HG03025 (cell line): Measurements from ENCODE around the gene DOK3.
"Not testable (repeated sequence)": the region's sequence is repeated elsewhere in the genome, so short reads cannot be mapped to it uniquely, and the experiment has no call there.

Source experiments
- ATAC-seq: cut with Tn5 transposase; IDR thresholded peaks from one replicate; pipeline ENCODE4 v1.9.1; 2021; ENCODE audit warnings: mild to moderate bottlenecking, moderate library complexity; ENCODE audit not compliant: unreplicated experiment, low FRiP score

Gene DOK3

DNA sequence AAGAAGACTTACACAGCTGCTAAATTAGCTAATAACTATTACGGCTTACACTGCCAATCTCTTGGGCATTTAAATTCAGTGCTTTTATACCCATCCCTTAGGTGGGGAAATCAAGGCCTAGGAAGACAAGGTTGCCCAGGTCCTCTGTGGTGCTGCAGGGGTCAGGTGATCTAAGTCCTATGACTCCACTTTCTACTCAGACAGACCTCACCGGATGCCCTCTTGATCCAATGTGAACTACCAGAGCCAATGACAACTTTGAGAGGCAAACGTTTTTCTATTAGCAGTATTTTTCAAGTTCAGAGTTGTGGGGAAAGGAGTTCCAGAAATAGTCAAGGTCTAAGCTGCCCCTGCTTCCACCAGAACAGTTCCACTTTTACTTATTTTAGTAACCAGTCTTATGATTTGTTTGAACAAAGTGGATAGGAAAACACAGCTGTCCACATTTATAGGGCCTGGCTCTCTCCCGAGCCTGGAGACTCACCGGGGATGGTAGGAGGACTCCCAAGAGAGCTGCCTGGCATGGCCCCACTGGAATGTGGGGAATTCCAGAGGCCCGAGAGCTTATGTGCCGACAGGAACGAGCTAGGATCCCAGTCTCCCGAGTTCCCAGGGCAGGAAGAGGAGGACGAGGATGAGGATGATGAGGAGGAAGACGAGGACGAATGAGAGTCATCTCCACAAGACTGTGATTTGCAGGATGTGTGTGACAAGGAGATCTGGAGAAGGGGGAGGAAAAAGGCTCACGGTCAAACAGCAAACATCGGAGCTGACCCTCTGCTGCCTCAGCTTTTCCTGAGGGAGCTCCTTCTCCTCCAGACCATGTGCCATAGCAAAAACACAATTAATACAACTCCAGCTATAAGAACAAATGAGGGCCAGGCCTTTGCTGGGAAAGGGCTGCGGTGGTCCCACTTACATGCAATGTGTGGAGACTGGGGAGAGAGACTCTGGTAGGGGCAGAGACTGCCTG is 28.0 kb upstream of the DOK3 start:
- no peak for ATAC-seq

GRCh38 chr5:177536386-177536785 is 26.8 kb upstream of the DOK3 start:
- ATAC-seq = no peak

DNA sequence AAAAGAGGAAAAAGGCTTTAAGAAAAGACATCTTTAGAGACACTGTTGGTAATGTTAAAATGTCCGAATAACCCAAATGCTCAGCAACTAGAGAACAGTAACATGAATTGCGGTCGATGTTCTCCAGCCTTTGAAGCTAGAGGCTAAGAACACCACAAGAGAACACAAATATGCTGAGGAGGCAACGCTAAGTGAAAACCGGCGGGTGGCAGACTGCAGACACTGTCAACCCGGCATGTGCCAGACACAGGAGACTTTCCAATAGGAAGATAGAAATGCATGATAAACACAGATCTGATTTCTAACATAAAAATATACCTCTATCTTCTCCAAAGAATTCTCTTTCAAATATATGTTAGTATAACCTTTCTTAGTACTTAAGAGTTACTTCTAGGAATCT is 25.5 kb upstream of the DOK3 start:
- ATAC-seq = no peak

GRCh38 chr5:177534433-177534832 is 24.8 kb upstream of the DOK3 start:
- ATAC-seq = not testable (repeated sequence)

DNA sequence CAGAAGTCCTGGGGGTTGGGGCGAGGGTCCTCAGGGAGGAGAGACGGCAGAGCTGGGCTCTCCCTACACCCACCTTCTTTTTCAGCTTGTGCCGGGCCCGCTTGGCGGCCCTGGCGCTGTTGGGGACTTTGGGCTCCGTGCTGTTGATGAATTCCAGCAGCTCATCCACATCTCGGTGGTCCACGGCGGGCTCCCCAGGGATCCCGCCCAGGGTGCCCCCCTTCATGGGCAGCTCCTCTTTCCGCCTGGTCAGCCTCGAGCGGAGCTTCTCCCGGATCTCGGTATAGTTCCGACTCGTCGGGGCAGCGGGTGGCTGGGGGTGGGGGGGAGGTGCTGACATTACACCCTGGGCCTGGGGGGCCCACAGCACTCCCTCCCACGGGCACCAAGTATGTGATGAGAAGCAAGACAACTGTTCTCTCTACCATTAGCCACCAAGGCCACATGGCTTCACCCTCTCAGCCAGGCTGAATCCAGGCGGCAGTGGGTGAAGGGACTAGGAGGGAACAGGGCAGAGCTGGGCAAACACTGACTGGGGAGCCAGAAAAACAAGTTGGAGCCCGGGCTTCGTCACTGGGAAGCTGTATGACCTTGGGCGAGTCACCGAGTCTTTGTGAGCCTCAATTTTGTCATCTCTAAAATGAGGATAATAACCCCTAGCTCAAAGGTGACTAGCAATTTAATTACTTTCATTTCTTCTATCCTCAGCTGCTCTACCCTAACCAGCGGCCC is 21.7 kb upstream of the DOK3 start:
- no peak for ATAC-seq

GRCh38 chr5:177530638-177531037 is 21.0 kb upstream of the DOK3 start:
- ATAC-seq = no peak

- no peak for ATAC-seq
Observed at GRCh38 chr5:177529247-177530203, 19.9 kb upstream of the DOK3 start.

GRCh38 chr5:177528631-177529030 is 19.0 kb upstream of the DOK3 start:
- ATAC-seq = no peak

- no peak for ATAC-seq
Observed at GRCh38 chr5:177527595-177527994, 18.0 kb upstream of the DOK3 start.

DNA sequence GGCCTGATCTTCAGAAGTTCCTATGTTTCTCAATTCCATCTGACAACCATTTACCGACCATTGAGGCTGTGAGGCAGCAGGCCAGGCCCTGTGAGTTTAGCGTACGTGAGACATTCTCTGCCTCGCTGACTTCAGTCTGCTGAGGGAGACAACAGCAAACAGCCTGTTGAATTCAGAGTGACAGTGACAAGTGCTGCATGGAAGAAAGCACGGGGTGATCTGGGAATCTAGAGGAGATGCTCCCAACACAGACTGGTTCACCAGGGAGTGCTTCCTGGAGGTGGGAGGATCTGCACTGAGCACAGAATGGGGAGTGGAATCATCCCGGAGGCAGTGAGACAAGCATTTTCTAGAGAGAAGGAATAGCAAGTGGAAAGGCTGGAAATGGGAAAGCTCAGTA is 17.2 kb upstream of the DOK3 start:
- no peak for ATAC-seq

DNA sequence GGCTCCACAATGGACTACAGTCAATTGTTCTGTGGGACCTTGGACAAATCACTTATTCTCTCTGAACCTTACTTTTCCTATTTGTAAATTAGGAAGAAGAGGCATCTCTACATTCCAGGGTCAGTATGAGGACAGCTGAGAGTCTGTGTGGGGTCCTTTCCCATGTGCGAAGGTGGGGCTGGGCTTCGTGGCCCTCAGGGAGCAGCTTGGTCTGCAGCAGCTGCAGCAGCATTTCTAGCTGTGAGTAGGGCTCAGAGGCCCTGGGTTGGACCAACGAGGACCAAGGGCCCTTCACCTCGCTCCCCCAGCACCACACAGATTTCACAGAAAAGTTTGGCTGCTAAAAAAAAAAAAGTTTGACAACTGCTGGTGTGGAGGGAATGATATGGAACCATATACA is 16.6 kb upstream of the DOK3 start:
- no peak for ATAC-seq

DNA sequence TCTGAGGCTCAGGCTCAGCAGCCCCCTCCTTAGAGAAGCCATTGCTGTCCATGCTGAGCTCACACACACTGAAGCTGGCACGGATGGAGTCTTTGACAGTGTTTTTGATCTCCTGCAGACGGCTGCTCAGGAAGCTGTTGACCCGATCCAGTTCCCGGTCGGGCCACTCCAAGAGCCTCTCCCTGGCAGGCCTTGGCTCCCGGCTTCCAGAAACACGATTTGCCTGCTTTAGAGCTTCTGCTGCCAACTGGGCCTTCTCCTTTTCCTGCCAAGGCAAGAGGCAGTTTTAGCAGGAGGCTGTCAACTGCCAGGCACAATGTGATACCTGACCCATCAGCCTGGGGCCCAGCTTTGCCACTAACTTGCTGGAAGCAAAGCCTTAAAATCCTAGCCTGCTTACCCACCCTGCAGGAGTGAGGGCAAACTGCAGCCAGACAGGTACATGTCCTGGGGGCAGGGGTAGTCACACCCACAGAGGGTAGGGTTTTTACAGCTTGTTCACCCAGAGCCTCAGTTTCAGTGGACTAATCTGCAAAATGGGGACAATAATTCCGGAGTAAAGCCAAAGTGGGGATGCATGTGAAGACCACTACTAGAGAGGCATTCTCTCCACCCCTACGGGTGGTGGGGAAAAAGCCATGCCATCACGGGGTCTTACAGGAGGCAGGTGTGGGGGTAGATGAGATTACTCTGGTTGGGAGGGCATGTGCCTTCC is 15.5 kb upstream of the DOK3 start:
- ATAC-seq = no peak

- ATAC-seq = no peak
Observed at GRCh38 chr5:177524539-177524900, 14.9 kb upstream of the DOK3 start.

- no peak for ATAC-seq
Observed at GRCh38 chr5:177523711-177524538, 14.3 kb upstream of the DOK3 start.

DNA sequence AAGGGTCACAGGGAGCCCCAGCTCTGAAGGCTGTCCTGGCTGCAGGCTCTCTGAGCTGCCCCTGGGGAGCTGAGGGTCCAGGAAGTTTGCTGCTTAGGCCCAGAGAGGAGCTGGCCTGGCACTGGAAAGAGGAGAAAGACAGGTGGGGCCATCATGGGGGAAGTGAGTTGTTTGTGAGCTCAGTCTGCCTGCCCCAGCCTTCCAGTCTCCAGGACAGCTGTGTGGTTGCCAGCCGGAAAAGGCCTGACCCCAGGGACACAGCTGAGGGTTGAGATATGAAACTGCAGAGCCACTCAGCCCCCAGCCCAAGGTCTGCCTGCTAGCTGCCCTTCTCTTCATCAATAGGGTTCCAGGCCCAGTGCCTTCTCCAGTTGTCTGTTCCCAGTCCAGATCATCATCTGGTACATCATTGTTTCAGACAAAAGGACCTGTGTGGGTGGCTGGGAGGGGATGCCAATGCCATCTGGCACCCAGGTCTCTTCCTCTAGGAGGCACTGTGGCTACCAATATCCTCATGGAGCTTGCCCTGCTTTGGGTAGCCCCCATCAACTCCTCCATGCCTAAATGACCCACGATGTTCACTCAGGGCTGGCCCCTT is 11.4 kb upstream of the DOK3 start:
- ATAC-seq = no peak

DNA sequence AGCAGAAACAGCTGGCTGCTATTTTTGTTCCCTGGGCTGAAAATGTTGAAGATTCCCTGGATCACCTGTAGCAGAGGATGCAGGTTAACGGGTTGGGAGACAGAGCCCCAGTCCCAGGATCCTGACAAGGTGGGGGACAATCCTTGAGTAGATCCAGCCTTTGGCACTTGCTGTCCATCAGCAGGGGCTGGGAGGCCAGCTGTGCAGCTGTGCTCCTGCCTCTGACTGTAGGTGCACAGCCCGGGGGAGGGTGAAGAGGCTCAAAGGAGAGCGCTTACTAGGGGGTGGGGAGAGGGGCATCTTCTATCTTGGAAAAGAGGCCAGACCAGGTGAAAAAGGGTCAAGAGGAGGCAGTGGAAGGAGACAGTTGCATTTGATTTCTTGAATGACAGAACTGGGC is 10.6 kb upstream of the DOK3 start:
- ATAC-seq = no peak

- ATAC-seq = no peak
Observed at GRCh38 chr5:177519463-177520235, 10.0 kb upstream of the DOK3 start.
